Fibroblast of the conjunctiva (primary cell): ENCODE results near the gene GOLGA6B.
A peak's percentile ranks its signal among the peaks of the same experiment; 100 is the strongest.
"Not testable (repeated sequence)": the region's sequence is repeated elsewhere in the genome, so short reads cannot be mapped to it uniquely, and the experiment has no call there.

Source experiments
- DNase-seq: peaks from one replicate; pipeline ENCODE4 v3.0.0-alpha.2; 2010; ENCODE audit warnings: low read depth

GOLGA6B gene

GRCh38 chr15:72663931-72664330 is 9.4 kb downstream of the GOLGA6B start:
- DNase-seq = not testable (repeated sequence)

DNA sequence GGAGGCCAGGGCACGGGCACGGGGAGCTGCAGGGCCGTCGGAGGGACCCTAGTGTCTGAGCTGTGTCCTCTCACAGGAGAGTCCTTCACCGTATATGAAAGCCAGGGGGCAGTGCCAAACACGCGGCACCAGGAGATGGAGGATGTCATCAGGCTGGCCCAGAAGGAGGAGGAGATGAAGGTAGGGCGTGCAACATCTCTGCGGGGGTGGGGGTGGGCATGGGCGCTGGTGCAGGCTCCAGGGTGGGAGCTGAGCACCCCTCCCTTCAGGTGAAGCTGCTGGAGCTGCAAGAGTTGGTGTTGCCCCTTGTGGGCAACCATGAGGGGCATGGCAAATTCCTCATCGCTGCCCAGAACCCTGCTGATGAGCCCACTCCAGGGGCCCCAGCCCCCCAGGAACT is 11.2 kb downstream of the GOLGA6B start:
- not testable (repeated sequence) for DNase-seq

GRCh38 chr15:72669803-72670202 is 15.3 kb downstream of the GOLGA6B start:
- not testable (repeated sequence) for DNase-seq

DNA sequence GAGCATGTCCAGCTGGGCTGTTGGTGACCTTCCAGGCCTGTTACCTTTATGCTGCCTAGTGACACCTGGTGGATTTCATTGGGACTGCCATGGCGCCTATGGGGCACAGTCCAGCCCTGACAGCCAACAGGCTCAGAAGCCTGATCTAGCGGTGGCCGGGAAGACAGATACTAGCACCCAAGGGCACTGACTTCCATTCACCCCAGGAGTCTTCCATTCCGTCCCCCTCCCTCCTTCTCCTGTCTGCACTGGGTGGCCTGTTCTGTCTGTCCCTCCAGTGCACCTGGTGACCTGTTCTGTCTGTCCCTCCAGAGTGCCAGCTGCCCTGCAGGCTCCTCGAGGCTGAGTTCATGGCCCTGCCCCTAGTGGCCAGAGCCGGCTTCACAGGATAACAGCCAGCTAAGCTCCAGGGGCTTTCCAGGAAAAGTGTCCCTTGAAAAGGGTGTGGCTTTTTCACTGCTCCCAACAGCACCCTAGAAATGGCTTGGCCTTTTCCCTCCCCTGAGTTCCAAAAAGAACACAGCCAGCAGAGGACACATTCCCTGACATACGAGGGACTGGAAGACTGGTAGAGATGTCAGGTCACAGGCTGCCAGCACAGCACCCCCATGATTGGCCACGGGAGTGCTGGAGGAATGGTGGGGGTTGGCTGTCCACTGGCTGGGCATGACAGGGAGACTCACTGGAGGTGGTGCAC is 16.3 kb downstream of the GOLGA6B start:
- peak; percentile 29 for DNase-seq

GRCh38 chr15:72671525-72671924 is 17.0 kb downstream of the GOLGA6B start:
- DNase-seq = no peak

DNA sequence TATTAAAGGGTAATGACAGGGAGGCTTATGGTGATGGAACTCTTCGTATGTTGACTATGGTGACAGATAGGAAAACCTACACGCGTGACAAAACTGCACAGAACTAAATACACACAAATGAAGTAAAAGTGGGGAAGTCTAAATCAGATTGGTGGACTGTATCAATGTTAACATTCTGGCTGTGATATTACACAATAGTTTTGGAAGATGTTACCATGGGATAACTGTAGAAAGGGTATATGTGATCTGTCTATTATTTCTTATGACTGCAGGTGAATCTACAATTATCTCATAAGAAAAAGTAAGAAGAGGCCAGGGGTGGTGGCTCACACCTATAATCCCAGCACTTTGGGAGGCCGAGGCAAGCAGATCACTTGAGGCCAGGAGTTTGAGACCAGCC is 22.3 kb downstream of the GOLGA6B start:
- DNase-seq = no peak

DNA sequence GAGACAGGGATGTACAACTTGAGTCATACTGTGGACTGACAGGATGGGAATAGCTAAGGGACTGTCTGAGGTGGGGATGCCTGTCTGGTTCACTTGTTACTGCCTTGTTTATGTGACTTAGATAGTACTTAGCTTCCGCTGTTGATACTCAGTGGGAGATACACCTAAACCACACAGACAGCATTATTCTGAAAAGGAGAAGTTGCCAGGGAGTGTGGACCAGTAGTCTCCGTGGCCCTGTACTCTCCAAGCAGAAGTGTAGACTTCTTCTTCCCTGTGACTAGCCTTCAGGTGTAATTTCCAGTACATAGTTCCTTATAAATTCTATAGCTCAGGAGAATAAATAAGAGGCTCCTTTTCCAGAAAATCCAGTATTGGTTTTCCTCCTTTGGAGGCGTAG is 26.4 kb downstream of the GOLGA6B start:
- DNase-seq = no peak

DNA sequence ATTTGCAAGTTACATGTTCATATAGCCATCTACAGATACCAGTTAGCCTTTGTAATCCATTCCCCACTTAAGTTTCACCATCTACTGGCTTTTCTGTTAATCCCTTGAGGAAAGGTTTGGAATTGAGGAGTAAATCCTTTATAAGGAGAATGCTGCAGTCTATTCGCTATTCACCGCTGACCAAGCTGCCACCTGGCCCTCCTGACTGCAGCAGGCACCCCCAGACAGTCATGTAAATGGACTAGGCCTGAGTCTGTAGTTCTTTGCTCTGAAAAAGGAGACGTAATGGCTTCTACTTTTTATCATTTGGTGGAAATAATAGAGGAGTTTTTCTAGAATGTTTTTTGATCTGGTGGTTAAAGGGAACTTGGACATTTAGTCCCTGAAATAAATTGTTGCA is 28.3 kb downstream of the GOLGA6B start:
- DNase-seq = no peak

- no peak for DNase-seq
Measured at GRCh38 chr15:72685301-72685924, 30.9 kb downstream of the GOLGA6B start.

GRCh38 chr15:72685925-72686794 is 31.7 kb downstream of the GOLGA6B start, which contains the start of the genes BBS4 and HIGD2B:
TSS of gene BBS4 (plus strand) at chr15:72686207. CDS start at chr15:72686228, 21 bp downstream.
TSS of gene HIGD2B (minus strand) at chr15:72686182. CDS start at chr15:72676374, 9,808 bp downstream.
- peak; percentile 68 for DNase-seq

DNA sequence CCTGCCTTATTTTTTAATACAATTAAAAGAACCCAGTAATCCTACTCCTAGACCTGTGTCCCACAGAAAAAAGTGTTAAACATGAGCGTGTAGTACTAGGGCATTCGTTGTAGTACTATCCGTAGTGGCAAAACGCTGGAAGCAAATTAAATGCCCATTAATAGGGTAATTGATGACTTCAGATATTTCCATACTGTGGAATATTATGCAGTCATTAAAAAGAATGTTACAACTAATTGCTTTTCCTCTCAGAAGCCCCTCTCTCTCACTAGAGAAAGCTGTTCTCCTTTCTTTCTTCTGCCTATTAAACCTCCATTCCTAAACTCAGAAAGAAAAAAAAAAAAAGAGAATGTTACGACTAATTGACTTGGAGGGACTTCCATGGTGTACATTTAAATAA is 34.2 kb downstream of the GOLGA6B start:
- DNase-seq = no peak

DNA sequence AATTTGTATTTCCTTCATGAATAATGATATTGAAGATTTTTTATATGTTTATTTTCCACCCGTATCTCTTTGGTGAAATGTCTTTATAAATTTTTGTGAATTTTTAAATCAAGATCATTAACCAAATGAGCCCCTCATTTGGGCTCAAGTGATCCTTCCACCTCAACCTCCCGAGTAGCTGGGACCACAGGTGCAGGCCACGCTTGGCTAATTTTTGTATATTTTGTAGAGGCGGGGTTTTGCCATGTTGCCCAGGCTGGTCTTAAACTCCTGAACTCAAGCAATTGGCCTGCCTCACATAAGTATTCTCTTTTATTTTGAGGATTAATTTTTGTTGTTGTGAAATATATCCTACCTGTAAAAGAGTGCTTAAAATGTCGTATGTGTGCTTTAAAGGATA is 36.4 kb downstream of the GOLGA6B start:
- DNase-seq = no peak

- no peak for DNase-seq
Measured at GRCh38 chr15:72698938-72699337, 44.4 kb downstream of the GOLGA6B start.

- no peak for DNase-seq
Measured at GRCh38 chr15:72700076-72700475, 45.6 kb downstream of the GOLGA6B start.

GRCh38 chr15:72706266-72706665 is 51.8 kb downstream of the GOLGA6B start:
- no peak for DNase-seq

- not testable (repeated sequence) for DNase-seq
Measured at GRCh38 chr15:72708551-72709303, 54.2 kb downstream of the GOLGA6B start.
